GM12874 (cell line): ENCODE measurements around the gene FNBP1.

Experiments used
- TF ChIP-seq, protein P1 (sequence below): IDR thresholded peaks from 2 replicates; pipeline ENCODE4 v1.5.1; 2011; ENCODE audit warnings: low read depth, mild to moderate bottlenecking, control low read depth, low read length, moderate library complexity; ENCODE audit not compliant: insufficient read depth

The FNBP1 gene

DNA sequence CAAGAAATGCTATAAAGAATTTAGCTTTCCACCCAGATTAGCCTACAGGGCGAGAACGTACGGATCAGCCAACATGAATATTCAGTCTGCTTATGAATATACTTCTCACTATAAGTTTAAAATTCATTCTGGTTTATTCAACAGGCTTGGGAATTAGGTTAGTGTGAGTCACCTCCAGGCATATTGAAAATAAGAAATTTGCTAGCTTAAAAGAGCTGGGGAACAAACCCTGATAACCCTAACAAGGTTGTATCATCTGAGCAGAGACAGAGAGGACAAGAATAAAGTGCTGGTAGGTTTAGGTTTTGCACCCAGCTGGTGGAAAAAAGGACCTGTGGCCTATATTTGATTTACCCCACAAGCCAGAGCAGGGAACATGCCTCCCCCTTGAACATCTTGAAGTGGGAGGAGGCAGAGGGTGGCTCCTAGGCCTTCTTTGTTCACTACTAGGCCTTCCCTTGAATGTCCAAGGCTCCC is 12.3 kb downstream of the FNBP1 start:
- TF ChIP-seq, protein P1, sequence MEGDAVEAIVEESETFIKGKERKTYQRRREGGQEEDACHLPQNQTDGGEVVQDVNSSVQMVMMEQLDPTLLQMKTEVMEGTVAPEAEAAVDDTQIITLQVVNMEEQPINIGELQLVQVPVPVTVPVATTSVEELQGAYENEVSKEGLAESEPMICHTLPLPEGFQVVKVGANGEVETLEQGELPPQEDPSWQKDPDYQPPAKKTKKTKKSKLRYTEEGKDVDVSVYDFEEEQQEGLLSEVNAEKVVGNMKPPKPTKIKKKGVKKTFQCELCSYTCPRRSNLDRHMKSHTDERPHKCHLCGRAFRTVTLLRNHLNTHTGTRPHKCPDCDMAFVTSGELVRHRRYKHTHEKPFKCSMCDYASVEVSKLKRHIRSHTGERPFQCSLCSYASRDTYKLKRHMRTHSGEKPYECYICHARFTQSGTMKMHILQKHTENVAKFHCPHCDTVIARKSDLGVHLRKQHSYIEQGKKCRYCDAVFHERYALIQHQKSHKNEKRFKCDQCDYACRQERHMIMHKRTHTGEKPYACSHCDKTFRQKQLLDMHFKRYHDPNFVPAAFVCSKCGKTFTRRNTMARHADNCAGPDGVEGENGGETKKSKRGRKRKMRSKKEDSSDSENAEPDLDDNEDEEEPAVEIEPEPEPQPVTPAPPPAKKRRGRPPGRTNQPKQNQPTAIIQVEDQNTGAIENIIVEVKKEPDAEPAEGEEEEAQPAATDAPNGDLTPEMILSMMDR = no peak

DNA sequence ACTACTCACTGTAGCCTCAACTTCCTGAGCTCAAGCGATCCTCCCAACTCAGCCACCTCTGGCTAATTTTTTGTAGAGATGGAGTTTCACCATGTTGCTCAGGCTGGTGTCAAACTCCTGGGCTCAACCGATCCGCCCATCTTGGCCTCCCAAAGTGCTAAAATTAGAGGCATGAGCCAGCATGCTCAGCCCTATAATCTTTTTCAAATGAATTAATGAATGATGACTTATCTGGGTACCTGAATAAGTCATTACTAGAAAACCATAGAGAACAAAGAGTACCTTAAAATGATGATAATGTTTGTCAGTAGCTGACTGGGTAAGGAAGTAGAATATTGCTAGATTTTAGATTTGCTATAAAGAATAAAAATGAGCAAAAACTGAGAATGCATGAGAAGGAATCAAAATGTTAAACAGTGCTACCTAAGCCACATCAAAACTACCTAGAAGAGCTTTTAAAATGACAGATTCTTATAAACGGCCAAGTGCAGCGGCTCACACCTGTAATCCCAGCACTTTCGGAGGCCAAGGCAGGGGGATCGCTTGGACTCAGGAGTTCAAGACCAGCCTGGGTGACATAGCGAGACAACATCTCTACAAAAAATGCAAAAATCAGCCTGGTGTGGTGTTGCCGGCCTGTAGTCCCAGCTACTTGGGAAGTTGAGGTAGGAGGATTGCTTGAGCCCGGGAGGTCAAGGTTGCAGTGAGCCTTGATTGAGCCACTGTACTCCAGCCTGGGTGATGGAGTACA is 13.6 kb downstream of the FNBP1 start:
- TF ChIP-seq, protein P1 = no peak

DNA sequence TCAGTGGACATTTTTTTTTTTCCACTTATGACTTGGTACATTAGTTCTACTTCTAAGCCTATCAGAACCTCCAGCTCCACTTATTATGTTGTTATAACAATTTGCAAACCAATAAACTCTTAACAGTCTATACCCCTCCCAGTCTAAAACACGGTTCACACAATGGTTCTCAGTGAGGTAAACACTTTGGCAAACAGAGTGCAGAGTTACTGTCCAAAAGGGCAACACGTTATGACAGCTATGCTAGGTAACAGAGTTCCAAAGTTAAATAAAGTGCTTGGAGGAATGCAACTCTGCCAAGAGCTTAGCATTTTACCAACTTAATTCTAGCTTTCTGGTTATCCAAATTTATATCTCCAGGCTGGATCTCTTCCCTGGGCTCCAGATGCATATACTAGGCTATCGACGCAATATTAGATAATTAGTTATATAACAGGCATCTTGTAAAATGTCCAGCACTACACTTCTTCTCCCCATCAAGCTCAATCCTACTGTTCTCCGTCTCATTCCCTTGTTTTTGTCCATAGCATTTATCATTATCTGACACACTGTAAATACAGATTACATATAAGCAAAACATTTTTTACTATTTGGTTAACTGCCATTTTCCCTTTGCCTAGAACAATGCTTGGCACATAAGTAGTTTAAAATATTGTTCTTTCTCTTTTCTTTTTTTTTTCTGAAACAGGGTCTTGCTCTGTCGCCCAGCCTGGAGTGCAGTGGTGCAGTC is 14.3 kb downstream of the FNBP1 start:
- TF ChIP-seq, protein P1 = no peak

DNA sequence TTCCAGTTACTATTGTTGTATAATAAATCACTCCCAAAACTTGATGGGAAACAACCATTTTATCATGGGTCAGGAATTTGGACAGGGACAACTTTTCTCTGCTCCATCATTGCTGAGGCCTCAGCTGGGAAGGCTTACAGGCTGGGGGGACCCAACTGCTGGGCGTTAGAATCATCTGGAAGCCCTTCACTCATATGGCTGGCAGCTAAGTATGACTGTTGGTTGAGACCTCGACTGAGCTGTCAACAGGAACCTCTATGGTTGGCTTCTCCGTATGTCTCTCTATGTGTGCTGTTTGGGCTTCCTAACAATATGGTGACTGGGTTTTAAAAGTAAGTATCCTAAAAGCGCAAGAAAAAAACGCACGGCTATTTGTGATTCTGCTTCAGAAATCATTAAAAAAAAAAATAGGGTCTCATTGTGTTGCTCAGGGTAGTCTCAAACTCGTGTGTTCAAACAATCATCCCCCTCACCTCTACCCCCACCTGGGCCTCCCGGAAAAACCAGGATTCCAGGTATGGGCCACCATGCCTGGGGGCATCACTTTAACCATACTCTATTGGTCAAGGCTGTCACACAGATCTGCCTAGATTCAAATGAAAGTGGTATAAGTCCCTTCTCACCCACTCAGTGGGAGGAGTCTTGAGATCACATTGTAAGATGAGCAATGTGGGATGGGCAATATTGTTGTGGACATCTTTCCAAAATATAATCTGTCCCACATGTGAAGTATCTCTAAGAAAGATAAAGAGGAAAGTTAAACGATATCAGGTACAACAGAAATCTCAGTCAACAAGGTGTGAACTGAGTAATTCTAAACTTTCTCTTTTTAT is 15.2 kb downstream of the FNBP1 start:
- TF ChIP-seq, protein P1 = no peak

DNA sequence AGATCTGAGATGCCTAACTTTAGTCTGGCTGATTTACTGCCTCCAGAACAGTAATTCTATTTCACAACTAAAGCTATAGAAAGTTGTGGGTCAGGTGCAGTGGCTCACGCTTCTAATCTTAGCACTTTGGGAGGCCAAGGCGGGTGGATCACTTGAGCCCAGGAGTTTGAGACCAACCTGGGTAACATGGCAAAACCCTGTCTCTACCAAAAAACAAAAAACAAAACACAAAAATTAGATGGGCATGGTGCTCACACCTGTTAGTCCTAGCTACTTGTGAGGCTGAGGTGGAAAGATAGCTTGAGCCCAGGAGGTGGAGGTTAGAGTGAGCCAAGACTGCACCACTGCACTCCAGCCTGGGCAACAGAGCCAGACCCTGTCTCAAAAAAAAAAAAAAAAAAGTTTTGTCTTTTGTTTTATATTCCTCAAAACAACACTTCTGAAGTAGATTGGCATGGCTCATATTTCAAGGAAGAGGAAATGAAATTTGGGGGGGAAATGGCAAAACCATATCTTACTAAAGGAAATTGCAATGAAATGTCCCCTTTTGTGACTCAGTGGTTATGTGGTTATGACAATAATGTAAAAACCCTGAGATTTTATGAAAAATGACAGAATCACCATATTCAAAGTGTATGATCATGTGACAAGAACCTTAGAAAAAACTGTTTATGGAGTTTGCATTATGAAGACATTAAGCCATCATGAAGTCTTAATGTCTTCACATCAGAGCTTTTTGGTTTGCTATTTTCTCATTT is 16.2 kb downstream of the FNBP1 start:
- TF ChIP-seq, protein P1 = no peak

DNA sequence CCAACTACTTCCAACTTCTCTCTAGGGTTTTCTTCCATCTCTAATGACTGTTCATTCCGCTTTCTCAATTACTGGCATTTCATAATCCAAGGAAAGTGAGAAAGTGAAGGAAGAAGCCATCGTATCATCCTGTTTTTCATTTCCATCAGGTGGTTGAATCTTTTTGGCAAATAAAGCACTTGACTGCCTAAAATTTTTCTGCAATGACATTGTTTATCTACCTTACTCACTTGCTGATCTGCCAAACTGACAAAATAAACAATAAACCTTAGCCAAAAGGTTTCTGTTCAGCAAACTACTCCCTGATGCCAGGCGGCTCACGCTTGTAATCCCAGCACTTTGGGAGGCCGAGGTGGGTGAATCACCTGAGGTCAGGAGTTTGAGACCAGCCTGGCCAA is 18.4 kb downstream of the FNBP1 start:
- TF ChIP-seq, protein P1 = no peak
